ENCODE measurements around the gene ZNF485. TPM values are rescaled to one million over a fixed set of nuclear protein-coding genes. Genes with fewer than 3 reads are reported as not detected.
A peak's percentile ranks its signal among the peaks of the same experiment; 100 is the strongest.

Gene ZNF485
- total and polyA plus RNA-seq, 12 donors: 1.1 to 5.3 (median 3.0) TPM

DNA sequence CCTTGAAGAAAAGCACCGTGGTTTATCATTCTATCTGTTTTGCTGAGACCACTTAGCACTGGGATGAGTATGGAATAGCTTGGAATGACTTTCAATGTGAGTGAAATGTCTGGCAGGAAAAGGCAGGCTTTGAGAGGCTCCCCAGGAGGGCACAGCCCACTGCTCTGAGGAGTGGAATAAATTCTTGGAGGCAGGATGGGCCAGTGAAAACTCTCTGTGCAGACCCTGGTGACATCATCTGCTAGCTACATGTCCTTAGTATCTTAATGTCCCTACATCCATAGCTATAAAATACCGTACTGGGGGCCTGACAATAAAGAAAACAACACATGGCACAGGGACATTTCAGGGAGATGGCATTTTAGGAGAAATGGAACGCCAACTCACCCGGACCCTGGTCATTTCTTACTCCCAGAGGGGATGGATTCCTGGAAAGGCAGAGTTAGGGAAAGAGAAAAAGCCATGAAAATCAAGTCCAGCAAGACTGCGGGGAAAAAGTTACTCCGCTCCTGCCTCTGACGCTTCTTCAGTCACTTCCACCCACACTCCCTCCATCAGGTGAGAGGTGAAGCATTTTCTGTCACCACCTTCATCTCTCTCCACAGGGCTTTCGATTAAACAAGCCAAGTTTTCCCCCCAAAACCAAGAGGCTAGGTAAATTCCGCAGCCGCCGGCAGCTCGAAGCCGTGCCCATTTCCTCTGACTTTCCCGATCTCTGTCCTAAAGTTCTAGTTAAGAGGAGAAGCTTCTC lies 32.8 kb upstream of the ZNF485 start:
- 48 to 76% (median 69%) methylated on average over 14 of the region's 14 CpGs for WGBS, 4 donors
- intact Hi-C loops (cut with DNase I): no loop called here
- TF ChIP-seq CTCF (IDR thresholded peaks at IDR 0.05) (no peak), POLR2A (IDR thresholded peaks at IDR 0.05) (no peak)

DNA sequence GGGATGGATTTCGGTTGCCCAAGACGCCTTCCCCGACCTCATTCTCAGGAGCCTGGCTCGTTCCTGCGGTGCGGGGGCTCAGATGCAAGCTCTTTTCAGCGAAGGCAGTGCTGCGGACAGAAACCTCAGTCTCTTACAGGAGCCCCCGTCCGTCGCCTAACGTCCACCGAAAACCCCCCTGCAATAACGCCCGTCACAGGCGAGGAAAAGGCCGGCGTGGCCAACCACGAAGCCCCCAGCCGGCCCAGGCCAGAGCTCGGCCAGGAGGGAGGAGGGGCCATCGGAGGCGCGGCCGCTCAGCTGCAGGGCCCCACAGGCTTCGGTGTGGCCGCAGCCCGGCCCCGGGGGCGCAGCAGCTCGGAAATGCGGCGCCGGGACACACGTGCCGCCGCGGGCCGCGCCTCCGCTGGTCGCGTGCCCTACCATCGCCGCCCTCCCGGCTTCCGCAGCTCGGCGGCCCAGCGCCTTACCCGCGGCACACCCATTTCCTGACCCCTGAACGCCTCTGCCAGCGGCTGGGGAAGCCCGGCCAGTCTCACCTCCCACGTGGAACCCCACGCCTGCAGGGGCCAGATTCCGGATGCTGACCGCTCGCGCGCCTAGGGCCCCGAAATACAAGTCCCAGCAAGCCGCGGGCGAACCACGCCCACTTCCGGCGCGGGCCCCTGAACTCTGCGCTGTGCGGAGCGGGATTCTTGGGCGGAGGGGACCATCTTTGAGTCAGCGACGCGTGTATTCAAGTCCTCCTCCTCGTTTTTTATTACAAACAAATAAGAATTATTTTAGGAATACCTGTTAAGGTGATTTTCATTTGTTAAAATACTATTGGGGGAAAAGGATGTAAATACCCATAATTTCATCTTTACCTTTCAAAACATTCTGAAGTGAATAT lies 32.0 kb upstream of the ZNF485 start, which contains the start of gene ZNF239:
TSS of gene ZNF239 (minus strand) at position 616 of the 892 bp plus-strand sequence. CDS start 16,537 bp downstream, outside the sequence.
- DNase-seq: peak; percentile 81 to 93 (median 89)
- Histone ChIP-seq H3K9me3 (replicated peaks in 1 of 3) (no peaks in the 10 kb centered on the region), H3K4me3 (peak within 1 kb of the TSS in 2 of 4 donors; percentile 47 to 67), H3K36me3 (replicated peaks in 1 of 2) (no peaks in the 10 kb centered on the region), H3K4me1 (replicated peaks in 1 of 2) (peaks cover 0 to 6% of the 10 kb centered on the region in 2 donors), H3K27me3 (no peaks in the 10 kb centered on the region), H3K27ac (peak within 1 kb of the TSS in 2 of 5 donors; percentile 60 to 62)
- 0 to 6% (median 4%) methylated on average over 17 to 78 of the region's 78 CpGs for WGBS, 4 donors
- intact Hi-C loops (cut with DNase I): no loop called here
- TF ChIP-seq CTCF (IDR thresholded peaks at IDR 0.05) (no peak), POLR2A (IDR thresholded peaks at IDR 0.05) (no peak)

More for the DNA sequence above, 32.8 kb upstream of the ZNF485 start:
- Histone ChIP-seq H3K27ac (peak overlapping the region in 2 of 5 donors; percentile 60 to 62), H3K9me3 (replicated peaks in 1 of 3) (no peaks in the 10 kb centered on the region), H3K27me3 (no peaks in the 10 kb centered on the region), H3K4me3 (peak overlapping the region in 2 of 4 donors; percentile 47 to 67), H3K36me3 (replicated peaks in 1 of 2) (no peaks in the 10 kb centered on the region), H3K4me1 (replicated peaks in 1 of 2) (peaks cover 0 to 6% of the 10 kb centered on the region in 2 donors)
- DNase-seq: no peak

- intact Hi-C loops (cut with DNase I): no loop called here
- Histone ChIP-seq H3K36me3 (replicated peaks in 1 of 2) (no peaks in the 10 kb centered on the region), H3K4me1 (replicated peaks in 1 of 2) (peaks cover 0 to 6% of the 10 kb centered on the region in 2 donors), H3K27ac (peak overlapping the region in 1 of 5 donors; percentile 60), H3K9me3 (replicated peaks in 1 of 3) (no peaks in the 10 kb centered on the region), H3K4me3 (peak overlapping the region in 1 of 4 donors; percentile 67), H3K27me3 (no peaks in the 10 kb centered on the region)
- TF ChIP-seq CTCF (IDR thresholded peaks at IDR 0.05) (no peak), POLR2A (IDR thresholded peaks at IDR 0.05) (no peak)
- WGBS, 4 donors: 89 to 95% (median 93%) methylated on average over 8 of the region's 8 CpGs
- DNase-seq: no peak
These were observed 31.3 kb upstream of the ZNF485 start for GRCh38 chr10:43574906-43575305.

DNA sequence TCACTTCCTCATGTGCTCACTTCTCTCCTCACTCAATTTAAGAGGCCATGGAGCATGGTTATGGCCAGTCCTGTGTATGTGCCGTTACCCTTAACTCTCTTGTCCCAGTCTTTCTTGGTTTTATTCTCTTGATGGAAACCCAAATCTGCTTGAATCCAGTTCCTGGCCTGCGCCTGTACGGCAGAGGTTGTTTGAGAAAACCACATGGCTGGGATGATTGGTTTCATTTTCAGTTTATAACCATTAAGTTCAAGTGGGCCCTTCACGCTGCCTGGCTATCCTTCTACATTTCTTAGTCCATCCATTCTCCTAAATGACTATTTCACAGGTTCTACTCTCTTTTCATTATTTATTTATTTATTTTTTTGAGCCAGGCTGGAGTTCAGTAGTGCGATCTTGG lies 30.2 kb upstream of the ZNF485 start:
- intact Hi-C loops (cut with DNase I): no loop called here

More for the DNA sequence above, 30.2 kb upstream of the ZNF485 start:
- 91 to 95% (median 92%) methylated on average over 5 of the region's 5 CpGs for WGBS, 4 donors
- peaks cover 0 to 6% of the 10 kb centered on the region in 2 donors for H3K4me1 ChIP-seq (replicated peaks in 1 of 2)
- TF ChIP-seq POLR2A (IDR thresholded peaks at IDR 0.05): no peak
- no peaks in the 10 kb centered on the region for H3K36me3 ChIP-seq (replicated peaks in 1 of 2)
- no peak for DNase-seq
- no peak overlapping the region for H3K4me3 ChIP-seq
- no peak overlapping the region for H3K27ac ChIP-seq
- no peaks in the 10 kb centered on the region for H3K9me3 ChIP-seq (replicated peaks in 1 of 3)
- no peaks in the 10 kb centered on the region for H3K27me3 ChIP-seq
